T-helper 2 cell treated with Interferon-gamma antibody and Interleukin-4, amounts not matched to agents 100 ng/mL and 5 ng/mL, for 36 hours (primary cell): ENCODE results near the gene ACSL3. TPM values are rescaled to one million over a fixed set of nuclear protein-coding genes. Genes with fewer than 3 reads are reported as not detected.

Source experiments
- intact Hi-C: fragments of 100-400 bp; cut with micrococcal nuclease; formaldehyde crosslinking; loops from one replicate; pipeline ENCODE4 v1.15.1; 2023
- total RNA-seq: library from RNA; stranded (reverse); gene quantifications from 2 replicates; pipeline ENCODE4 v1.2.3, GENCODE V29; 2022

ACSL3 gene
- total RNA-seq, 1 donor from 2014 or later = 58.2 TPM

- intact Hi-C loops = no loop called here
Observed at GRCh38 chr2:222878877-222879603, 18.2 kb downstream of the ACSL3 start.

- intact Hi-C loops = no loop called here
Observed at GRCh38 chr2:222879604-222879933, 18.7 kb downstream of the ACSL3 start.

GRCh38 chr2:222882484-222882928 is 21.7 kb downstream of the ACSL3 start:
- intact Hi-C loops = no loop called here

GRCh38 chr2:222883420-222883819 is 22.6 kb downstream of the ACSL3 start:
- intact Hi-C loops = no loop called here

- intact Hi-C loops = no loop called here
Observed at GRCh38 chr2:222884114-222884771, 23.4 kb downstream of the ACSL3 start.

- intact Hi-C loops = no loop called here
Observed at GRCh38 chr2:222884805-222885424, 24.1 kb downstream of the ACSL3 start.

- intact Hi-C loops = no loop called here
Observed at GRCh38 chr2:222887124-222887523, 26.3 kb downstream of the ACSL3 start.

- intact Hi-C loops = no loop called here
Observed at GRCh38 chr2:222888716-222889115, 27.9 kb downstream of the ACSL3 start.

GRCh38 chr2:222891890-222892289 is 31.1 kb downstream of the ACSL3 start:
- intact Hi-C loops = no loop called here

- intact Hi-C loops = no loop called here
Observed at GRCh38 chr2:222892321-222892720, 31.5 kb downstream of the ACSL3 start.

GRCh38 chr2:222892761-222893160 is 31.9 kb downstream of the ACSL3 start:
- intact Hi-C loops = no loop called here

GRCh38 chr2:222893716-222894115 is 32.9 kb downstream of the ACSL3 start:
- intact Hi-C loops = no loop called here

- intact Hi-C loops = no loop called here
Observed at GRCh38 chr2:222895144-222895543, 34.3 kb downstream of the ACSL3 start.

- intact Hi-C loops = no loop called here
Observed at GRCh38 chr2:222897898-222898297, 37.1 kb downstream of the ACSL3 start.

- intact Hi-C loops = loop anchor here (2.0 kb wide), 1 partner anchor 37 kb away; no protein-coding TSS in a partner anchor
Observed at GRCh38 chr2:222899413-222900181, 38.8 kb downstream of the ACSL3 start.

GRCh38 chr2:222900354-222900753 is 39.5 kb downstream of the ACSL3 start:
- intact Hi-C loops = loop anchor here (2.0 kb wide), 1 partner anchor 38 kb away; no protein-coding TSS in a partner anchor

GRCh38 chr2:222902660-222903059 is 41.8 kb downstream of the ACSL3 start:
- intact Hi-C loops = loop anchor here (1.0 kb wide), 2 partner anchors 194 to 212 kb away; no protein-coding TSS in a partner anchor

- intact Hi-C loops = loop anchor here (1.0 kb wide), 2 partner anchors 195 to 213 kb away; no protein-coding TSS in a partner anchor
Observed at GRCh38 chr2:222903234-222904220, 42.7 kb downstream of the ACSL3 start.

- intact Hi-C loops = no loop called here
Observed at GRCh38 chr2:222904557-222905258, 43.9 kb downstream of the ACSL3 start.

- intact Hi-C loops = no loop called here
Observed at GRCh38 chr2:222907048-222907447, 46.2 kb downstream of the ACSL3 start.
